GM19351 (cell line): ENCODE results near the gene UBE3B.

ENCODE experiments used
- ATAC-seq: cut with Tn5 transposase; IDR thresholded peaks from one replicate; pipeline ENCODE4 v1.9.1; 2021; ENCODE audit warnings: mild to moderate bottlenecking, moderate library complexity; ENCODE audit not compliant: unreplicated experiment

The UBE3B gene

DNA sequence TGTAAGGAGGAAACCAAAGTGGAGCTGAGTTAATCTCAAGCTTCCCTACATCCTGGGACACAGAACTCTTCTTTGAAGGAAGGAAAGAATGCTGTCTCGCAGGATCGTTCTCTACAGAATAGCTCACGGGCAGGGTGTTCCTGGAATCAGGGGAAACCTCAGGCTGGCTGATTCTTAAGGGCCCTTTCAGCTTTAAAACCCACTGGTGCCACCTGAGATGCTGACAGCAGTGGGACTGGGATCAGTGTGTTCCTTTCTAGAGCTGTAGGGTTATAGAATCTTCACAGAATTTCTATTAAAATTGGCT is 47.8 kb downstream of the UBE3B start:
- no peak for ATAC-seq

DNA sequence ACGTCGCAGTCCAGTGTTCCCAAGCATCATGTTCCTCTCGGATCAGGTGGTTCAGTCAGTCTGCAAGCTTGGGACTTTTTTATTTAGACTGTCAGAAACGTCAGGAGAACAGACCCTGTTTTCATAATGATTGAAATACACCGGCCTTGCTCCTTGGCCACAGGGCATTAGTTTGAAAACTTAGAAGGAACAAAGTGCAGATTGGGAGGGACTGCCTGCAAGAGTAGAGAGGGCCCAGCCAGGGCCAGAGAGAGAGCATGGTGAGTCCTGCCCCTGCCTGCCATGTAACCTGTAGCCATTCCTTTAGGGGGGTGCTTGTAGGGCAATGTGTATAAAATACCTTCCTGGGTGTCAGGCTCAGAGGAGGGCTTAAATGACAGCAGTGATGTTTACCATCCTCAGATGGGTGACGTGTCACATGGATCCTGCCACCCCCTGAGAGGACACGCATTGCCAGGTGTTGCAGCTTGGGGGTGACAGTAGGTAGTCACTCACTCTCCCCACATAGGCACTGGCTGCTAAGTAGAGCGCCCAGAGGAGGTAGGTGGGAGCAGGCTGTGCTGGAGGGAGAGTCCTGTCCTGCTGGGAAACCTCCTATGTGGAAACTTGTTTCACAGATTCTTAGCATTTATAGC is 50.2 kb downstream of the UBE3B start:
- no peak for ATAC-seq

DNA sequence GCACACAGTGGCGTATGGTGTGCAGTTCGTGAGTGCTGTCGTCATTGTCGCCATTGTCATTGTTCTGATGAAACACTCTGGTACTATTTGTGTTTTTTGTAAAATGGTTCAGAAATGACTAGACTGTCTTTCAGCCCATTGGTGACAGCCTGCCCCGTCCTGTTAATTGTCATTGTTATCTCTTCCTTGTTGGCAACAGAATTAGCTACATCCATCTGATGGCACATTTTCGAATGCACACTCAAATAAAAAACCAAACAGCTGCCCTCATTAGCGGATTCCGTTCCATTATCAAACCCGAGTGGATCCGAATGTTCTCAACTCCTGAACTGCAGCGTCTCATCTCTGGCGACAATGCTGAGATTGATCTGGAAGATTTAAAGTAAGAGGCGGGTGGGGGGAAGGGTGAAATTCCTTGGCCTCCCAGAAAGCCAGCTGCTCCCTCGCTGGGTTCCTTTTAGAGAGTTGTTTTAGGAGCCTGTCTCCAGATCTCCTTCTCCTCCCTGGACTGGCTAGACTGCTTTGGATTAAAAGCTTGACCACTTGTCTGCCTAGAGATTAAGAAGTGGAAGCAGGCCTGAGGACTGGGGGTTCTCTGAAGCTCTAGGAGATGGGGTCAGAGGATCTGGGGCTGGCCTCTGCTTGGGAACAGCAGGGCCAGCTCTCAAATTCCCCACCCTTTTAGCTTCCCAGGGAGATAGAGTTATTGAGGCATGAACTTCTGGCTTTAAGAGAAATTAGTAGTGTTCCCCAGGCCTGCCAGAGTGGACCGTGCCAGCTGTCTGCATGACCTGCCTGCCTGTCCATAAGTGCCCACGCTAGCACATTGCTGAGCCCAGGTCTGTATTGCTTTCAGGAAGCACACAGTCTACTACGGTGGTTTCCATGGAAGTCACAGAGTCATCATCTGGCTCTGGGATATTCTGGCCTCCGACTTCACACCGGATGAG is 52.5 kb downstream of the UBE3B start:
- ATAC-seq, result no peak

DNA sequence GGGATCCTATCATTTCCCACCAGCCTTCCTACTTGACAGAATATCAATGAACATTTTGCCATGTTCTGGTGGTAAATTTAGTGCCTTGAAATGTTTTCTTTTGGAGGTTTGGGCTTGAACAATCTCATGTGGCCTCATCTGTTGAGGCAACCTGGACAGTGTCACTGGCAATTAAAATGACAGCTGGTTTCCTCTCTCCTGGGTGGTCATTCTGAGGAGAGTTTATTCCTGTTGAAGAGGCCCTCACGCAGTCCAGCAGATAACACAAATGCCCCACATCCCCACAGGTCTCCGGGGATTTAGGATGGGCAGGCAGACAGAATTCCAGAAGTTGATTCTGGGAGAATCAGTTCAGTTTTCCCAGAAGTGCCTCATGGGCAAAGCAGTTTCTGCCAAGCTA is 54.0 kb downstream of the UBE3B start:
- ATAC-seq, result no peak

DNA sequence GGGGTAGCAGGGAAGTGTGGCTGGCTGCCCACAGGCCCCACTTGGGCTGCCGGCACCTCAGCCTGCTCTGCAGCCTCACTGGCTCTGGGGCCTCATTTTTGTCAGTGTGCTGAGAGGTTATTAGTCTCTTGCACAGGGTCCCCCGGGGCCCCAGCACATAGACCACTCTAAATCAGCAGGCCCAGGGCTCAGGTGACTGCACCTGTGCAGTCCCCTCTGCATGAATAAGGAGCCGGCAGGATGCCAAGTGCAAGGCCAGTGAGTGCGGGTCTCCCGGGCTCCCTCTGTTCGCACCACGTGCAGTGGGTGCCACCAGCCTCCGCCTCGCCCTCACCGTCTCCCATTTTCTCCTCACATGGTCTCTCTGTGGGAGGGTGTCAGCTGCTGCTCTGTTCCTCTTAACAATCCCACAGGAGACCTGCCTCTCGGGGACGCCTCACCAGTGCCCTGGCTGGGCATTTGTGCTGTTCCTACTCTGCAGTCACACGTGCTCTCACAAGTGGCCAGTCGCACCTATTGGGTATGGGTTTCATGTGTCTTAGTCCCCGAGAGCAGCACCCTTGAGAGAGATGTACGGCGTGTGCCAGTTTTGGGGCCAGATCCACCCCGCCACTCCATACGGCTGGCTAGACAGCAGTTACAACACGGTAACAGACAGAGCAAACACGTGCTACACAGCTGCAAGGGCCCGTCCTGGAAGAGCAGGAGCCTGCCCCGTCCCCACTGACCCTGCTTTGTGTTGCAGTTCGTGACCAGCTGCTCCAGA is 55.5 kb downstream of the UBE3B start:
- ATAC-seq, result no peak

DNA sequence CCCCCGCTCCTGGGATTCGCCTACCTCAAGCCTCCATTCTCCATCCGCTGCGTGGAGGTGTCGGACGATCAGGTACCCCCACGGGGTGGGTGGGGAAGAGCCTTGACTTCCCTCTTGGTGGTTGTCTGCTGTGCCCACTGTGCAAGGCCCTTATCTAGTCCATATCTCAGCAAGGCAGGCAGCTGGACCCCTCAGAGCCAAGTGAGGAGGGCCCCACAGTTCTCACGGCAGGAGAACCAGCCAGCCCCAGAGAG is 56.0 kb downstream of the UBE3B start:
- ATAC-seq, result no peak

DNA sequence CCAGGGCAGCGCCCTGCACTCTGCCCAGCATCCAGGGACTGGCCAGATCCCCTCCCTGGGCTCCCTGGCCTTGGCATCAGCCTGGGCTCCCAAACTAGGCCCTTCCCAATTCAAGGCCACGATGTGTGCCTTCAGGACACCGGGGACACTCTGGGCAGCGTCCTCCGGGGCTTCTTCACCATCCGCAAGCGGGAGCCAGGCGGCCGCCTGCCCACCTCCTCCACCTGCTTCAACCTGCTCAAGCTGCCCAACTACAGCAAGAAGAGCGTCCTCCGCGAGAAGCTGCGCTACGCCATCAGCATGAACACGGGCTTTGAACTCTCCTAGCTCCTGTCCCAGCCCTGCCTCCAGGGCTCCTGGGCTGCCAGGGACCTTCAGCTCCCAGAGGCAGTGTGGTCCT is 57.0 kb downstream of the UBE3B start:
- no peak for ATAC-seq

DNA sequence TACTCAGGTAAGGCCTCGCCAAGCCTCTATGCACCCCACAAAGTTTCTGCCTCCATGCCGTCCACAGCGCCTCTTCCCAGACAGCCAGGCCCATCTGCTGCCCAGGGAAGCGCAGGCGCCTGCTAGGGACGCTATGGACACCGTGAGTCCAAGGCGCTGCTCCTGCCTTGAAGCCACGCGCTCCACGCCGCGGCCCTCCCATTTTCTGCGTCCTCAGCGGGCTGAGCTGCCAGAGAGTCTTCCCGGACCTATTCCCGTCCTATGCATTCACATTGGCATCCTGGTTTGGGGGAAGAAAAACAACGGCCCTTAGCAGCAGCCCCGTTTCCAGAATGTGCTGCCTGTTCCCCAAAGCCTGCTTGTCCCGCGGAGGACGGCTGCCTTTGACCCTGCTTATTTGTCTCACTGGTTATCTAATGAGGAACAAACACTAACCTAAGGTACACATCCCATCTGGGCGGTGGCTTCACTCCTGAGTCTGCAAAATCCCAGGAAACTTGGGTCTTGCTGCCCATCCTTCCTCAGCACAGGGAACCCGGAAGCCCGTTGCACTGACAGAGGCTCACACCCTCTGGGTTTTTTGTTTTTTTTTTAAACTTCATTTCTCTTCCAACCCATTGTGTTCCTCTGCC is 57.9 kb downstream of the UBE3B start:
- no peak for ATAC-seq

DNA sequence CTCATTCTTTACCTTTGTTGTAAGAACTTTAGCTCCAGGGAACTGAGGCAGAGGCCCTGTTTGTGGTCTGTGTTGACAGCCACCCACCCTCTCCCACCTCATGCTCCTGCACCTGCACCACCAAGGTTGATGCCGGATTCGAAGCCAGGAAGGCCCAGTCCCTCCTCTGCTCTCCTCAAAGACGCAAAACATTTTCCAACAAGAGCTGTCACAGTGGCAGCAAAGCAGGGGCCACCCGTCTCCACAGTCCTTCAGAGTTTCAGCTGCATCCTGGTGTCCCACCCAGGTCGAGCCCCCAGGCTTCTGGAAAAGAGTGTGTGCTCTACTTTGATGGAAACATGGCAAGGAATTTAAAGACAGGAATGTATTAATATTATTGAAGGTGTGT is 58.4 kb downstream of the UBE3B start:
- no peak for ATAC-seq

DNA sequence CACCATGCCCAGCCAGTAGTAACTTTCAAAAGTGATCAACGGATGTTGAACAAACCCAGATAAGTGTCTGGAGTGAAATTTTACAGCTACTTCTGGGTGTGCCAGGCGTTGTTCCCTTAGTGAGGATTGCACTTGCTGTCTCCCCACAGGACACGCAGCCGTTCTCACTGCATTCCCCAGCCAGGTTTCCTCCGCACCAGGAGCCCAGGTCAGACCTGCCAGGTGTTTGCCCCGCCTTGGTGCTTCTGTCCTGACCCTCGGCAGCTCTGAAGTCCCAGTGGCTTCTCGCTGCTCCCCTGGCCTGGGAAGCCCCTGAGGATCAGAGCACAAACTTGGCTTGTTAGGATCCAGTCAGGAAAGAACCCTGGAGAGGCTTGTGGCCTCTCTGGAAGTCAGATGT is 59.7 kb downstream of the UBE3B start:
- no peak for ATAC-seq

DNA sequence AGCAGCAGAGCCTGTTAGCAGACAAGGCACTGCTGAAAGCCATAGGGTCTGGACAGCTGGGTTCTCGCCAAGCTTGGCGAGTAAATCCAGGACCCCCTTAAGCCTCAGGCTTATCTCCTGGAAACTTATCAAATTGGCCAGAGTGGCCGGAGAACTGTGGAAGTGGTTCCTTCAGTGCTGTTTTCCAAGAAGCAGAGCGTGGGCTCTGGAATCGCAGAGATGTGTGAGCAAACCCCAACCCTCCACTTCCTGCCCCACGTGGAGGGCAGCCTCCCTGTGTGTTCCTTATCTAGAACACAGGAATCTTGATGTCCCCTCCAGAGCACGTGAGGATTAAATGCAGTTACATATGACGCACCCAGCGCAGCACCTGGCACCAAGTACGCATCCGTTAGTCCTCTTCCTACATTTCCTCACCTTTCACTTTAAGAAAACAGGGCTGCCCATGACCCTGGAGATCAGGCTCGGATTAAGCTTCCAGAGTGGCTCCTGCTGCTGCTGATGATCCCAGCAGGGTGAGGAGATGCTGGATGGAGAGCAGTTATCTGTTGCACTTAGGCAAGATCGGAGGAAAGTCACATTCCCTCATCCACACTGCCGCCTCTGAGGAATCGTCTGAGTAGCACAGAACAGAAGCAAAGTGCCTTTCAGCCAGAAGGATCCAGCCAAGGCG is 60.9 kb downstream of the UBE3B start:
- no peak for ATAC-seq

DNA sequence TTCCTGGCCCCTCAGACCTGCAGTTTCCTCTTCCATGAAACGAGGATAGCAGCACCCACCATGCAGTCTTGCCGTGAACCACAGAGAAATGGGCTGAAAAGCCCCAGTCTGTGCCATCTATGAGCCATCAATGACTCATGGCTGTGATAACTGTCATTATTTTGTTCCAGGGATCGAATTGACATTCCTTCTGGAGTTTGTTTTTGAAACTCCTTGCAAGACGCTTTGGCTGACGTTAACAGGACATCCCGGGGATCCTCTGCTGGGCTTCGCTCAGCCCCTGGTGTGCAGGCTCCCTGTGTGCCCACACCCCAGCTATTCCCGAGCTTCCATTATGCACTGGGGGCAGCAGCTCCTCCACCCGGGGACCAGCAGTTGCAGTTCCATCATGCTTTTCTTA is 62.1 kb downstream of the UBE3B start:
- no peak for ATAC-seq

DNA sequence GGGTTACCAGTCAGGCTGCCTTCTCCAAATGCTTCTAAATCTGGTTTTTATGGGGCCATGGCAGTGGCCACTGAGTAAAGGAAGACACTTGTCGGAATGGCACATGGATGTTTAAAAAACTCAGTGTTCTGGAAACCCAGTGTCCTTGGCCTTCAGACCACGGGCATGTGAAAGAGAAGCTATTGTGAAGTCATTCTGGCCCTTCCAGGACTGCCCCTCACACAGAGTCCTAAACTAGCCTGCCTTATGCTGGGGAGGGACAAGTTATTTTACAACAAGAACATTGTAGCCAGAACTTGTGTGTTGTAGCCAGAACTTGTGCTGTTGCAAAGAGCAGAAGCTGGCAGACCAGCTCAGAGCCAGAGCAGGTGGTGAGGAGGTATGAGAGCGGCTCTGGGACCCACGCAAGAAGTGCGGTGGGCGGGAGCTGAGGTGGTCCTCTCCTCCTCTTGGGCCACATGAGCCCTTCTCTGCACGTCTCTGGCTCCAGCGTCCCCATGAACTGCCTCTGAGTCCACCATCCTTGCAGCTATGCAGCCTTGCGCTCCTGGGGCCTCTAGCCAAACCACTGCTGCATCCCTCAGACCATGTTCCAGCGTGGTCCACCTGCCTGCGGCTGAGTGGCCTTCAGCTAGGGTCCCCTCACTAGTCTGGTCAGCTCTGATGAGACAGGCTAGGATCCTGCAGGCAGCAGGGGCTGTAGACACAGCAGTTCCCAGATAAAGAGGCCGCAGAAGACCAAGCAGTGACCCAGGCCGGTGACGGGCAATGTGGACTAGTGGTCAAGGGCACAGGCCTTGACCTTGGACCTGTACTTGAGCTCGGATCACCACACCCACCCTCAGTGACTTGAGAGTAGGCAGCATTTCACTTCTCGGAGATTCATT is 63.3 kb downstream of the UBE3B start:
- no peak for ATAC-seq

DNA sequence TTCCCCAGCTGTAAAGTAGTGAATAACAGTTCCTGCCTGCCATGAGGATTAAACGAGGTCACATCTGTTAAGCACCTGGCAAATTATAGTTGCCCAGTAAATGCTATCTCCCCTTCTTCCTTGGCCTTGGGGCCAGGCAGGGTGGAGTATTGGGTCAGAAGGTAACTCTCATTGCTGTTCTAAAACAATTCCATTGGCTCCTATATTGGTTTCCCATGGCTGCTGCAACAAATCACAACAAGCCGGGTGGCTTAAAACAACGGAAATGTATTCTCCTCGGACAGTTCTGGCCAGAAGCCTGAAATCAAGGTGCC is 63.9 kb downstream of the UBE3B start:
- no peak for ATAC-seq

DNA sequence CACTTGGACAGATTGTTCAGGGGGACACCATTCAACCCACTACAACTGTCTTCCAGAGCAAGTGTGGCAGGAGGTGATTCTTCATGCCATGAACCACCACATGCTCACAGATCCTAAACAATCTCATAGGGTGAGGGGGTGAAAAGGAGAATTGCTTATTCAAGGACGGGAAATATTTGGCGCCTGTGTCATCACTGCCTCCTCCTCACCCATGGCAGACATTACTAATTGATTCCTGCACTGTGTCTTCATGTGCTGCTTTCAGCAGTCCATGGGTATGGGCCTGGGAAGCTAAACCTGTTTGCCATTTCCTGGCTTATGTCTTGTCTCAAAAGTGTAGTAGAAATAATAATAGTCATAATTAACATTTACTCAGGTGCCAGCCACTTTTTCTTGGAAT is 64.6 kb downstream of the UBE3B start:
- no peak for ATAC-seq

DNA sequence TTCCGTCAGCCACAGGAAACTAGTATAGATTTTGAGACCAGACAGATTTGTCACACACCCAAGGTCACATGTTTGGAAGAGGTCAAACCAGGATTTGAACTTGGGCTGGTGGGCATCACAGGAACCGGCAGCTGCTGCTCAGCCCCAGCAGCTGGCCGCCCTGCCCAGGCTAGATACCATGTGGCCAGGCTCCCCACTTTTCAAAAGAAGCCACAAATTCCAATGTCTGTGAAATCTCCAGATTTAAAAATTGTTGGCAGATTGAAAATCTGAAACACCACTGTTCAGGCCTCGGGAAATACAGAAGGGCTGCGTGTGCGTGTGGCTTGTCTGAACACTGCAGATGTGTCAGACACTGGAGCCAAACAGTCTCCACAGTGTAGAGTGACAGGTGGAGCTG is 65.4 kb downstream of the UBE3B start:
- ATAC-seq, result no peak

DNA sequence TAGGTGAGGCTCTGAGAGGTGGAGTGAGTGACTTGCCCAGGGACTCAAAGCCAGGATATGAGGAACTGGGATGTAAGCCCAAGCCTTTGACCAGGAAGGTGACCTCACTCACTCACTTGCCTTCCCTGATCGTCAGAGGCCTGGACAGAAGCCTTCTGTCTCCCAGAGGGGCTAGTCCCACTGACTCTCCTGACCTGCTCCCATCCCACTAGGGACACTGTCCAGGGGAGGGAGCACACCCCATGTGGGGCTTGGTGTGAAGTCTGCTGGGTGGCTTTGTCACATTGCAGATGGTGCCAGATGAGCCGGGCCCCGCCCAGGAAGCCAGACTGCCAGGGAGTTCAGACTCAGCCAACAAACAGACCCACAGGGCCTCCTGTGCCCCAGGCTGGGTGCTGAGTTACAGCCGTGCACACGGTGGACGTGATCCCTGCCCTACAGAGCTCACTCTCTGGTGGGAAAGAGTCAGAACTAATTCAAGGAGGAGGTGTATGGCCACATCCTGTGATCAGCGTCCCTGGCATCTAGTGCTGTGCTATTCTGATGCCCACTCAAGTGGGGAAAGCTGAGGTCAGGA is 67.6 kb downstream of the UBE3B start:
- no peak for ATAC-seq

DNA sequence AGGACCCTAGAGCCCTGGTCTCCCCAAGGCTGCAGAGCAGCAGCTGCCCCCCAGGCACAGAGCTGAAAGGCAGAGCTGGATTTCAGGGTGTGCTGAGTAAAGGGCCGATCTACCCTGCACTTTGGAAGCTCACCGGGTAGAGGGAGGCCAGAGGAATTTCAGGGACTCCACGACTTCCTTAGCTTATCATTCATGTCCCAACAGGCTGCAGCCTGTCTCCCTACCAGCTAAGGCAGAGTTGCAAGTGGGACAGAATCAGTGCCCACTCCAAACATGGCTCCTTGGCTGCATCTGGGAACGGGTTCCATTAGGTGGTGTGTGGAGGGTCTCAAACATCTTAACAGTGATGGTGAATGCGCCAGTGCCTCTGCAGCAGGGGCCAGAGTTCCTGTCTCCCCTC is 68.4 kb downstream of the UBE3B start:
- ATAC-seq, result no peak

DNA sequence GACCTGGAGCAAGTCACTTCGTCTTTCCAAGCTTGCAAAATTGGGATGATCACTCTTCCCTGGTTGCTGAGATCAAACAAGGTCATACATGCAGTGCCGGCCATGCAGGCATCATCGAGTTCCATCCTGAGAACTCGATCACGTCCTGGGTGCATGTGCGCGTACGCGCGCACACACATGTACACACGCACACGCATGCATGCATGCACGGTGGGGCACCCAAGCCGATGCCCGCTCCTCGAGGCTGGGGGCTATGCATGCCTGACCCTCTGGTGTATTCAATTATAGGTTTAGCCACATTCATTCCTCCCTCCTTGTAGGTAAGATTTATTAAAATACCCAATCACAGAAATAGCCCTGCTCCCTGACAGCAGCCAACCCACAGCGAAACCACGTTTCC is 69.9 kb downstream of the UBE3B start:
- no peak for ATAC-seq

DNA sequence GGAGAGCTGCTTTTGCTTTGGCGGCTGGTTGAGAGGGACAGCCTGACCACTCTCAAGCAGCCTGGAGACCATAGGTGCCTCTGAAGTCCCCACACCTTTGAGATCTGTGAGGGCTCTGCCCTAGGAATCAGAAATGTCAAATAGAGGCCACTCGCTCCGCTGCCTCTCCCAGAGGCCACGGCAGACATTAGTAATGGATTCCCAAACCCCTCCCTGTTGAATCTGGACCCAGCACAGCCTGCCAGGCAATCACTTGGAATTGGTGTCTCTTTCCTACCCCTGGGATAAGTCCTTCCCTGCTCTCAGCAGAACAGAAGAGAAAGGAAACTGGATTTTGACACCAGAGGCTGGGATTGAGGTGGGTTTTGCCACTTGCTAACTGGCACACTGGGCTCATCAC is 70.8 kb downstream of the UBE3B start:
- ATAC-seq, result no peak
